Loucy (cell line): Measurements from ENCODE around the gene CXCR6.
A peak's percentile ranks its signal among the peaks of the same experiment; 100 is the strongest.

Experiments
- H2AFZ ChIP-seq: fragments of 200-600 bp; sonication (generic); 2 replicates; pipeline ENCODE4 v1.6.0; 2016; ENCODE audit warnings: antibody characterized with exemption, mild to moderate bottlenecking, low read length, moderate library complexity
- H3F3A ChIP-seq: fragments of 200-600 bp; 2 replicates; pipeline ENCODE4 v1.6.0; 2016; ENCODE audit warnings: antibody characterized with exemption, low read depth, mild to moderate bottlenecking
- H3K27me3 ChIP-seq: fragments of 200-600 bp; sonication (generic); 2 replicates; pipeline ENCODE4 v1.6.1; 2014; ENCODE audit warnings: low read length, mild to moderate bottlenecking; ENCODE audit not compliant: insufficient read depth, poor library complexity, severe bottlenecking
- H3K36me3 ChIP-seq: fragments of 200-600 bp; sonication (generic); 2 replicates; pipeline ENCODE4 v1.6.1; 2016; ENCODE audit warnings: low read length; ENCODE audit not compliant: insufficient read depth
- H3K4me1 ChIP-seq: fragments of 200-600 bp; sonication (generic); 2 replicates; pipeline ENCODE4 v1.5.1; 2014; ENCODE audit warnings: low read length, mild to moderate bottlenecking; ENCODE audit not compliant: insufficient read depth, poor library complexity, severe bottlenecking
- H3K4me2 ChIP-seq: fragments of 200-600 bp; sonication (generic); 2 replicates; pipeline ENCODE4 v1.6.0; 2014; ENCODE audit warnings: antibody characterized with exemption, low read length, low read depth, mild to moderate bottlenecking; ENCODE audit not compliant: poor library complexity, severe bottlenecking
- H3K4me3 ChIP-seq: fragments of 200-600 bp; sonication (generic); 2 replicates; pipeline ENCODE4 v1.5.1; 2014; ENCODE audit warnings: low read length, mild to moderate bottlenecking, mixed read lengths; ENCODE audit not compliant: poor library complexity, severe bottlenecking
- H3K79me2 ChIP-seq: fragments of 200-600 bp; sonication (generic); 2 replicates; pipeline ENCODE4 v1.6.1; 2014; ENCODE audit warnings: low read length; ENCODE audit not compliant: insufficient read depth
- H3K9ac ChIP-seq: fragments of 200-600 bp; sonication (generic); 2 replicates; pipeline ENCODE4 v1.6.0; 2014; ENCODE audit warnings: mild to moderate bottlenecking, low read depth, low read length, moderate library complexity; ENCODE audit not compliant: poor library complexity, severe bottlenecking
- H3K9me2 ChIP-seq: fragments of 200-600 bp; sonication (generic); replicated peaks from 2 replicates; pipeline ENCODE4 v1.6.1; 2016; ENCODE audit warnings: low read depth, low read length, mixed read lengths
- H3K9me3 ChIP-seq: fragments of 200-600 bp; sonication (generic); 2 replicates; pipeline ENCODE4 v1.6.1; 2014; ENCODE audit warnings: mild to moderate bottlenecking, antibody characterized with exemption, low read length, low read depth; ENCODE audit not compliant: insufficient read depth
- H4K20me1 ChIP-seq: fragments of 200-600 bp; sonication (generic); 2 replicates; pipeline ENCODE4 v1.6.0; 2014; ENCODE audit warnings: antibody characterized with exemption, low read length, mild to moderate bottlenecking; ENCODE audit not compliant: insufficient read depth, poor library complexity, severe bottlenecking
- CTCF ChIP-seq: fragments of 200-600 bp; sonication (generic); conservative IDR thresholded peaks from 2 replicates; pipeline ENCODE4 v1.5.1; 2014; ENCODE audit warnings: mild to moderate bottlenecking, antibody characterized with exemption, low read length
- EZH2phosphoT487 ChIP-seq: fragments of 200-600 bp; IDR thresholded peaks from 2 replicates; pipeline ENCODE4 v1.6.1; 2018; ENCODE audit warnings: antibody characterized with exemption, mild to moderate bottlenecking, moderate library complexity, borderline replicate concordance

CXCR6 gene

GRCh38 chr3:45991341-45991740, 48.1 kb downstream of the CXCR6 start:
- Histone ChIP-seq H3K4me1 (peaks cover 27% of the 10 kb centered on the region), H3K4me2 (no peak overlapping the region), H3K9me2 (no peaks in the 10 kb centered on the region), H4K20me1 (peaks cover 10% of the 10 kb centered on the region), H3K27me3 (no peaks in the 10 kb centered on the region), H3K9ac (no peak overlapping the region), H3K79me2 (peaks cover 18% of the 10 kb centered on the region; the same call in 1 of the 2 replicates), H2AFZ (no peak overlapping the region), H3K36me3 (no peaks in the 10 kb centered on the region), H3K4me3 (no peak overlapping the region), H3F3A (no peaks in the 10 kb centered on the region), H3K9me3 (no peaks in the 10 kb centered on the region)
- TF ChIP-seq CTCF = no peak
- TF ChIP-seq EZH2phosphoT487 = no peak

- Histone ChIP-seq H3K79me2 (peaks cover 12% of the 10 kb centered on the region; the same call in 1 of the 2 replicates), H3K4me2 (peak overlapping the region; percentile 23), H3K9ac (no peak overlapping the region), H3F3A (no peaks in the 10 kb centered on the region), H3K4me3 (no peak overlapping the region), H3K36me3 (no peaks in the 10 kb centered on the region), H3K27me3 (no peaks in the 10 kb centered on the region), H2AFZ (no peak overlapping the region), H3K9me3 (no peaks in the 10 kb centered on the region), H3K9me2 (no peaks in the 10 kb centered on the region), H3K4me1 (peaks cover 27% of the 10 kb centered on the region), H4K20me1 (peaks cover 2% of the 10 kb centered on the region)
- no peak for TF ChIP-seq EZH2phosphoT487
- no peak for TF ChIP-seq CTCF
These were observed 49.0 kb downstream of the CXCR6 start for GRCh38 chr3:45992133-45992729.

GRCh38 chr3:45992821-45993221, 49.6 kb downstream of the CXCR6 start:
- Histone ChIP-seq H3K9me3 (no peaks in the 10 kb centered on the region), H3K36me3 (no peaks in the 10 kb centered on the region), H2AFZ (no peak overlapping the region), H3K4me3 (no peak overlapping the region), H3K79me2 (peaks cover 11% of the 10 kb centered on the region; the same call in 1 of the 2 replicates), H3K27me3 (no peaks in the 10 kb centered on the region), H3K9me2 (no peaks in the 10 kb centered on the region), H4K20me1 (peaks cover 2% of the 10 kb centered on the region), H3F3A (no peaks in the 10 kb centered on the region), H3K4me1 (peaks cover 27% of the 10 kb centered on the region), H3K9ac (no peak overlapping the region), H3K4me2 (peak overlapping the region; percentile 23)
- TF ChIP-seq EZH2phosphoT487 (no peak), CTCF (no peak)
